GM21447 (cell line): ENCODE results near the gene EGFL8.
"Not testable (repeated sequence)": the region's sequence is repeated elsewhere in the genome, so short reads cannot be mapped to it uniquely, and the experiment has no call there.

Source experiments
- ATAC-seq: cut with Tn5 transposase; IDR thresholded peaks from one replicate; pipeline ENCODE4 v1.9.1; 2021; ENCODE audit not compliant: unreplicated experiment

The EGFL8 gene

DNA sequence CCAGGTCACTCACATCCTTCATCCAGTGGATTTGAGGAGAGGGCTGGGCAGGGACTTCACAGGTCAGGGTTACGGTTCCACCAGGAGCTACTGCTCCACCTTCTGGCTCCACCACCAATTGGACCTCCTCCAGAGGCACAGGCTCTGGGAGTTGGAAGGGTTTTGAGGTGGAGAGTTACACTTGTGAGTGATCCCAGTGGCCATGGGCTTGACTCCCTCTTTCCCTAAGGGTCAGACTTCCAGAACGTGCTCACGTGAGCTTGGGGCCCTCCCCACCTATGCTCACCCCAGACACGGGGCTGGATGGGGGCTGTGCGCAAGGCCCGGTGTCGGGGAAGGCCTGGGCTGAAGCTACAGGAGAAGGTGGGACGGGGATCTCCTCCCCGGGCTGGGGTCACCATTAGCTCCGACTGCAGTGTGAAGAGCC is 18.2 kb downstream of the EGFL8 start:
- ATAC-seq = no peak

DNA sequence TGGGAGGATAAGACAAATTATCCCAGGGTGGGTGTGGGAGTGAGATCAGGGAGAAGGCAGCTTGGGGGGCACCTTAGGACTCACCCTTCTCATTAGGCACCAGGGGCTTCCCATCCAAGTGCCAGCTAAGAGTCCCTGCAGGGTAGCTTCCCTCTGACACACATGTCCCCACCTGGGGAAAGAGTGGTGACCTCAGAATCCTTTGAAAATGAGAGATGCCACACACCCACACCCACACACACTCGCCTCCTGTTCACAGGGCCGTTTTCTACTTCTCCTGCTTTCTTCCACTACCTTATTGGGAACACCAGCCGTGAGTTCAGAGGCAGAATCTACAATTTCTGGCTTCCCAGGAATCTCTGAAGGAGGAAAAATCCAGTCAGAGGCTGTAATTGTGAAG is 18.6 kb downstream of the EGFL8 start:
- no peak for ATAC-seq

DNA sequence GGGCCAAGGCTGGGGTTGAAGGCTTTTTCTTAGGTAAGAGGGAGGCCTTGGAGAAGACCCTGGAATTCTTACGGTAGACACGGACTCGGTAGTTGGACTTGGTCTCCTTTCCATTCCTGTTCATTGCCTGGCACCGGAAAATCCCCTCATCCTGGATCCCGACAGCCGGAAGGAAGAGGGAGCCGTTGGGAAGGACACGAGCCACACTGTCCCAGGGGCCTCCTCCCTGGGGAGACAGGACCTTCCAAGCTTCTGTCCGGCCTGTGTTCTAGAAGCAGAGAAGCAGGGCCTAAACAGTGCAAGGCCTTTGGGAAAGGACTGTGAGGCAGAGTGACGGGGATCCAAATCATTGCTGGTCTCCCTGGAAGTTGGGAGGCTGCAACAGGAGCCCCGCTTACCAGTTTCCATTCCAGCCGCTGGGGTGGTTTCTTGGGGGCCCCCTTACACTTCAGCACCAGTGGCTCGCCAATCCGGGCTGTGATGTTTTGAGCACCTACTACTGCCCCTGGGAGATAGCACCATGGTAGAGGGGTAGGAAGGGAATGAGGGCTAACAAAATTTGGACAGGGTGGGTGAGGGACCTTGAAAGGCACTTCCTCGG is 19.2 kb downstream of the EGFL8 start:
- ATAC-seq = no peak

DNA sequence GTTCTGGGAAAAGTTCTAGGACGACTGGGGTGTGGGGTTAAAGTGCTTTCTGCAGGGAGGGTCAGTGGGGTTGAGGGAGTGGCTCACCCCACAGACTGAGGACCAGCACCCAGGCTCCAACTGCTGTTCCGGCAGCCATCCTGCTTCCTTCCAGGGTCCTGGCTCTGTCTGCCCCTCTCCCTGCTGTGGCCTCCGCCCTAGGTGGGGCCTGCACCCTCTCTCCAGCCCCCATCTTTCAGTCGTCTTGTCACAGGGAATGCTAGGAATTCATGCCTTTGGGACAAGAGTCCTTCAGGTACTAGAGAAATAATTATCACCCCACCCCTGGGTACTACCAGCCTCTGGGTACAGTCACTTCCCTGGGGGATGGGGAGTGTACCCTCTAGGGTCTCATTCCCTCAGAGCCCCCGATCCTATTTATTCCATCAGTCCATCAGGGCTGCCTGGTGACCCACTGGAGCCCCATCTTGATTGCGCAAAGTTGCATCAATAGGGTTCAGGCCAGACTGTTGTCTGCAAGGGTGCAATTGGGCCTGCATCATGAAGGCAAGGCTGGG is 19.8 kb downstream of the EGFL8 start, which contains the start of gene AGER:
AGER (minus strand) TSS at position 170 of the 557 bp plus-strand sequence; CDS start at position 139, 31 bp downstream.
- ATAC-seq = no peak

DNA sequence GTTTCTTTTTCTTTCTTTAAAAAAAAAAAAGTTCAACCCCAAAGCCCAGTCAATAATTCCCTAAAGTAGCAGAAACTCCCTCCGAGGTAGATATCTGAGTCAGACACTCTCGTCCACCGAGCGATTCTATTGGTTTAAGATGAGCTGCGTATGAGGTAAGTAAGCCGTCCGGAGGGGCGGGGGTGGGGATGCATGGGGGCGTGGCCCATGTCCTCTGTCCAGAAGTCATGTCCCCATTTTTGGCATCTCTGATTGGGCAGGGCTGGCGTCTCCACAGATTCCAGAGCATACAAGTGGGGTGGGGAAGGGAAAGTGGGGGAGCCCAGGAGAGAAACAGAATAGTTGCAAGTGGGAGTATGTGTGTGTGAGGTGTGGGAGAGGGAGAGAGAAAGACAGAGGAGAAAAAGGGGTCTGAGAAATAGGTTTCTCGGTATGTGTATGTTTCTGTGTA is 21.3 kb downstream of the EGFL8 start:
- ATAC-seq = not testable (repeated sequence)

DNA sequence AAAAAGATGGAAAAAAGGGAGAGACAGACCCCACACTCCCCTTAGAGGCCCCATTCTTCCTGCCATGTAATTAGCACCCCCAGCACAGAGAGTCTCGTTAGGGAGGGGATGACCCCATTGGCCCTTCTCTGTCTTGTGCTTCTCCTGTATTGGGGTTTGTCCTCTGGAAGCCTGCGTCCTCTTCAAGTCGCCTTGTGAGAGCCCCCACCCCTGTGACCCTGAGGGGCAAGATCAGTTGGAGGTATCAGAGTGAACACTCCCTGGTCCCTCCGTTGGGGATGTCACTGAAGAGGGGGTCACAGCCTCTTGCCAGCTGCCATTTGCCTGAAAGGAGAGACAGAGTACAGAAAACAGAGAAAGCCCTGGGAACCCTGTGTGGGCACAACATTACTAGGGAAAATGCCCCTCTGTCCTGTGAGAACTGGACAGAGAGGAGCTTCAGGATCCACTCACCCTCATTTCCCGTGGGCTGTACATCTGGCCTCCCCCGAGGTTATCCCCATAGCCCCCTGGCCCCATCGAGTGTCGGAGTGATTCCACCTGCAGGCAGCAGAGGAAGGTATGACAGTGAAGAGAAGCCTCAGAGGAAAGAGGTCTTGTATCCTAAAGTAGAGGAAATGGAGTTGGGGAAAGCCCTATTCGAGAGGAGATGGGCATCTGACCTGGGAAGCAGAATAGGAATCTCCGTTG is 21.9 kb downstream of the EGFL8 start:
- ATAC-seq = not testable (repeated sequence)

DNA sequence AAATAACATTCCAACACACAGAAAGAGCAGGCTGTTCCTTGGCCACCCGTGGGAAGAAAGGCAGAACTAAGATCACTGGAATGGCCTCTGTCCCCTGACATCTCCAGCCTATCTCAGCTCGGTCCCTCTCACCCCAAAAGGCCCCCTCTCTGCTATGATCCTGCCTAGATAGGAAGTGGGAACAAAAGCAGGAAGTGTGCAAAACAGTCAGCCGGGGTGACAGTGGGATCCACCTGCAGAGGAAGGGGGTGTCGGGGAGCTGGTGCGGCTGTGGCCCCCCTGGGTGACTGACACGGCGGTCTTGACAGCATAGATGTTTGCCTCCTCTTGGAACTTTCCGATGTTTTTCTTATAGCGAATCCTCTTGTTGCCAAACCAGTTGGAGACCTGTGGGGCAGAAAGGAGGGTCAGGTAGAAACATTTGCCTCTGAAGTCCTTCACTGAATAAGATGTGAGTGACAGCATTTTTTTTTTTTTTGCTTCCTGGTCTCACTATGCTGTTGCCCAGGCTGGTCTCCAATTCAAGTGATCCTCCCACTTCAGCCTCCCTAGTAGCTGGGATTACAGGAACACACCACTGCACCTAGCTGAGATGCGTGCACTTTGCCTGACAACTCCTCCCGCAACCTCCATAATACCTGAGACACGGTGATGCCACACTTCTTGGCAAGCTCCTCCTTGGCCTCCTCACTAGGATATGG is 22.8 kb downstream of the EGFL8 start:
- ATAC-seq = no peak

DNA sequence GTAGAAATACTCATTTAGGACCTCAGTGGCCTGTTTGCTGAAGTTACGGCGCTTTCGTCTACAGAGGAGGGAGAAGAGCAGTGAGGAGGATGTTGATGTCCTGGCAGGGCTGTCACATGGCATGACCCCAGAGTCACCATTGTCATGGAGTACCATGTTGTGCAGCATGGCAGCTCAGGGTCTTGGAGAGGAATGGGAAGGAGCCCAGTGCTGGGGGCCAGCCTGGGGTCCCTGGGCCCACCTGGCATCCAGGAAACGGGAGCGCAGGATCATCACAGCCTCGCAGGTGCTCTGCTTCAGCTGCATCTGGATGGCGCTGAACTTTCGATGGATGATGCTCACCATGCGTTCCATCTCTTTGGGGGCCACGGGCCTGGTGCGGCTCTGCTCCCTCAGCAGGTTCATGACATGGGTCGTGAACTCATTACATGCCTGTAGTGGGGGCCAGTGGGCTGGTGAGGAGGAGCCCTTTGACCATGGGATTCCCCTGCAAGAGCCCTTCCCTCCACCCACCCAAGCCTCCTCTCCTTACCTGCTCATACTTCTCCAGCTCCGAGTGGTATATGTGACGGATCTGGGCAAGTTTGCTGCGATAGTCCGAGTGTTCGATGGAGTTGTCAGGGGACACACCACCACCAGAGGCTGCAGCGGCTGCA is 23.5 kb downstream of the EGFL8 start:
- ATAC-seq = not testable (repeated sequence)

DNA sequence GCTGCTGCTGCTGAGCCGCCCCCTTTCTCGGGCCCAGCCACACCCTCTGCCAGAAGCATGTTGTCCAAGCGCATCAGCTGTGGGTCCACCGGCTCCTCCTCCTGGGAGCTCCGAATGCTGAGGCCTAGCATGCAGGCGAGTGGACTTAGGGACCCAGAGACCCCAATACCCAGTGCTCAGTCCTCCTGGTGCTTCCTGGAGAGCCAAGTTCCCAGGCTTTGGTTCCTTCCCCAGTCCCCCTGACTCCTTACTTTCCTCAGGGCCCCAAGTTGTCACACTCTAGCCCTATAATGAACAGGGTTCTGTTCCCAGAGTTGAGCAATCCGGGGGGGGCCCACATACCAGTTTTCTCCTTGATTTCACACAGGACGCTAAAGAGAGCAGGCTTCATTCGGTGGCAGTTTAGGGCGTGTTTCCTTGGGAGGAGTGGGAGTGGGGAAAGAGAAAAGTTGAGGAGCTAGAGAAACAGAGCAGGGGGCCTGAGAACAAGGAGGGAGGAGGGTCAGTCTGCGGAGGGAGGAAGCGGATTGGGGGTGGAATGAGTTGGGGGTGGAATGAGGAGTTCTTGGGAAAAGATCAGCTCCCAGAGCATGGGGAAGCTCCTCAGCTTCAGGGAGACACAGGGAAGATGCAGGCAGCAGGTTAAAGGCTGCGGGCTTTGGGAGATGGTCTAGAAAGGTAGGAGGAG is 24.1 kb downstream of the EGFL8 start:
- no peak for ATAC-seq

DNA sequence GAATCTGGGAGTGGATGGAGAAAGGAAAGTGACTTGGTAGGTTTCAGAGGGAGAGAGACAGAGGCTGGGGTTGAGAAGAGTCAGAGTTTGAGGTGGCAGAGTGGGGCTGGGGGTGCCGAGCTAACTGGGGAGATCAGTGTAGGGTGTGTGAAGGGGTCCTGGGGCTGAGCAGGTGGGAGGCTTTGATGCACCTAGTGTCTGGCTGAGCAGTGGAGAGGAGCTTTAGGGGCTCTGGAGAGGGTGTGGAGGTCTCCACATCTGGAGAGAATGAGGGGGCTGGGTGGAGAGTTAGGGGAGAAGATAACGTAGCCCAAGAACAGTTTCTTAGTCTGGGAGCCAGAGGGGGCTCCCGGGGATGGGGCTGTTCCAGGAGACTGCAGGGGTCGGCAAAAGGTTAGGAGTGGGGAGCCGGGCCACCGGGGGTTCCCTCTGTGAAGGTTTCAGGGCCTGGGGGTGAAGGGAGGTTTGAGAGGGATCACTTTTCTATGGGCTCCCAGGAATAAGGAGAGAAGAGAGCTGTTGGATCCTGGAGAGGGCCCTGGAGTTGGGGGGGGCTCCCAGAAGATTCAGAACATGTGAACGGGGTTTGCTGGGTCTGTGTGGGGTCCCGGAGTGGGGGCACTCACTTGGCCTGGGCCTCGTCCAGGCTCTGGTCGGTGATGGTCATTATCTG is 24.8 kb downstream of the EGFL8 start:
- no peak for ATAC-seq

DNA sequence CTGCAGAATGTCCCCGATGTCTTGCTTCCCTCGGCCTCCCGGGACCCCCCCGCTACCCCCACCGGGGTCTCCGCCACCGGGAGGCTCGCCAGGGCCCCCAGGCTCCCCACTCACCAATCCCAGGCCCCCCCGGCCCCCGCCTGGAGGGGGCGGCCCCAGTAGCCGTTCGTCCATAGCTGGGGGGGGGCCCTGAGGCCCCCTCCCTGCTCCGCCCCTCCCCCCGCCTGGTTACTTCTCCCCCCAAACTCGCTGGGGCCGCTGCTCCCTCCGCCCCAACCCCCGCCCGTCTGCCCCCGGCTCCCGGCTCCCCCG is 25.3 kb downstream of the EGFL8 start:
- ATAC-seq = no peak

DNA sequence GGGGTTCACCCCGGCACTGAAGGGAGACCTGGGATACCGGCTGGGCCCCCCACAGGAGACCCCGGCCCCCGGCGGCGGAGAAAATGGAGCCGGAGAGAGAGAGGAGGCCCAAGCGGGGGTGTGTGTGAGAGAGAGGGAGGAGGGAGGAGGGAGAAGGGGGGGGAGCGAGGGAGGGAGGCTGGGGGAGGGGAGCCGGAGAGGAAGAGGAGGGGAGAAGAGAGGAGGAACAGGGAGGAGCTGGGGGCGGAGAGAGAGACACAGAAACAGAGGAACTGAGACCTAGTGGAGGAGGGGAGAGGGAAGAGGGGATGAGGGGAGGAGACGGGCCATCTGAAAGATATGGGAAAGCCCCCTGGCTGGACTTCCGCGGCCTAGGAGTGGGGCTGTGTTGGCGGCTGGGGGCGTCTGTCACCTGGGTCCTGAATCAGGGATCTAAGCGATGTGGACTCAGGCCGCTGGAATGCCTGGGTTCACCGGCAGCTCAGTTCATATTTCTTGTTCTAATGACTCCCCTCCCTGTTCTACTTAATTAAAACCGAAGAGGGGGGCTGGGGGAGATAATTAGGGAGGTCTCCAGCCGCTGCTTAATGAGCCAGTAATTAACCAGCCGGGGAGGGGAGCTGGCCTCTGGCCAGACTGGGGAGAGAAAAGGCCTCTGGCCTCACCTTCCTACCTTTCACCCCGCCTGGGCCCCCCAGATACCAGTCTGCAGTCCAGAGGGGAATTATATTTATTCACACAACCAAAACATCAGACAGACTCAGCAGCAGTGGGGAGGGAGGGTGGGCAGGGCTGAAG is 25.9 kb downstream of the EGFL8 start, which contains the start of gene PBX2:
PBX2 (minus strand) TSS at position 149 of the 798 bp plus-strand sequence. CDS start 287 bp downstream, outside the sequence.
- ATAC-seq = peak; percentile 66

DNA sequence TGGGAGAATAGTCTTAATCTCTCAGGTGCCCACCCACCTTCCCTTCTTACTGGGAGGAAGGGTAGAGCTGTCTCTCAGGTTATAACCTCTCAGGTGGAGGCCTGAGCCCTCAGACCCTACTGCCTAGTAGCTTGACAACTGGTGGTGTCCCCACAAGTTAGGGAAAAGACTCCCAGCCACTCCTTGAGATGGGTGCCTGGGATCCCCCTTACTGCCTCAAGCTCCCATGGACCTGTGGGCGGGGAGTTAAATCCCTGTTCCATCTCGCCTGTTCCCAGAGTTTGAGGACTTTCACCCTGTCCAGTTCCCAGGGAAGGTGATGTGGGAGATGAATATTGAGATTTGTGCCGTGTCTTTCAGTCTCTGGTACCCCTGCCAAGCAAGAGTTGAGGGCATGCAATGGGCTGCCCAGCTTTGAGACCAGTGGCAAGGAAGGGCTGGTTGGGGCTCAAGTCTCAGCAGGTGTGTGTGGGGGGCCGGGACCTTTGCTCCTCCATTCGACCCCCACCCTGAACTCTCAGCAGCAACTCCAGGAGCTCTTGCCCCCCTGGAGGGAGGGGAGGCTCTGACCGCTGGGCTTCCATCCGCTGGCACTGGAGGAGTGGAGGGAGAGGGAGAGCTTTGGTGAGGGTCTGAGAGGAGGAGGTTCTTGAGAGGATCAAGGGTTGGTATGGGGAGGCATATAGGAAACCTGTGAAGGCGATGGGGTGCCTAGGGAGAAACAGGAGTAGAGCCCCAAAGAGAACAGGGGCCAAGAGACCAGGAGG is 26.7 kb downstream of the EGFL8 start:
- ATAC-seq = no peak

DNA sequence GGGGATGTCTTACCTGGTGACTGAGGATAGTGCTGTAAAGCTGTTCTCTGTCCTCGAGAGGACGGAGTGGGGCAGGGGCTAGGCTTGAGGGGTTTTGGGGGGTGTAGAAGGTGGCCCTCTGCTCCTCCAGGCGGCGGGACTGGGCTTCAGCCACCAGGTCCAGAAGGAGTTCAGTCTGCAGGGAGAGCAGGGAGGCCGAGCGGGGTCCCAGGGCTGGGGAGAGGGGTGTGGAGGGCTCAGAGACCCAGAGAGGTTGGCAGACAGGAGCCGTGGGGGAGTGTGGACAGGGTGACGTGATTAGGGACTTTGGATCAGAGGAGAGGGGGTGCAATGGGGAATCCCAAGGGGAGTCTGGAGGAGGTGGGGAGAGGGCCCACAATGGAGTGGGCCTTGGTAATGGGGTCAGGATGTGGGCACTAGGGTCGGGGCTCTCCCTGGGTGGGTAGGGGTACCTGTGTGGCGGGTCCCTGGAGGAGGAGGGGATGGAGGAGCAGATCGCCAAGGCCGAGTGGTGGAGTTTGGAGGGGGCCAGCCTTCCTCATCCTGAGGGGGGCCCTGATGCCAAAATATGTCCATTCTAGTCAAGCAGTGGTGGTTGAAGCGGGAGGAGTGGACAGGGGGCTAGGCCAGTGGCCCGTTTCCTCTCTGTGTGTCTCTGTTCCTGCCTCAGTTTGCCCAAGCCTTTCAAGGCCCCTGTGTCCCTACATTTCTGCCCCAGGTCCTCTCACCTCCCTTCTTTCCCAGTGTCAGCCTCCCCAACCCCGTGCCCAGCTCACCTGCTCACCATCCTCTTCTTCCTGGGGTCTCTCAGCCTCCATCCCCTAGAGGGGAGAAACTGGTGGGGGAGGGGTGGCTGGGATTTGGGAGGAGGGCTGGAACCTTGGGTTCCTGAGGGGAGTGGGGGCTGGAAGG is 27.6 kb downstream of the EGFL8 start:
- no peak for ATAC-seq

DNA sequence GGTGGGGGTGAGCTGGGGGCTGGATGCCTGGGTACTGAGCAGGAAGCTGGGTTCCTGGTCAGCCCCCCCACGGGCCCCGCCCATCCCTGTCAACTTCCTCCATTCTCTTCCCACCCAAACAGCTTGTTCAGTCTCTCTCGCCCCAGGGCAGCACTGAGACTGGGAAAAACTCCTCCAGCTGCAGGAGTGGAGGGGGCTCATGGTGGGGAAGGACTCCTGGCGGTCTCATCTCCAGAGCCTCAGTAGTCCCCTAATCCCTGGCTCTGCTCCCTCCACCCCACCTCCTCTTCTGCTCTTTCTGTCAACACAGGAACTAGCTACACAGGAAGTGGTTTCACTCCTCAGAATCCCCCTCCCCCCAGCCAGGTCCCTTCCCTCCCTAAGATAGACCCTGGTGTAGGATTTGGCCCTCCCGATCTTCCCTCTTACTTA is 28.2 kb downstream of the EGFL8 start, which contains the start of gene GPSM3:
GPSM3 (minus strand) TSS at position 36 of the 432 bp plus-strand sequence. CDS start 130 bp downstream, outside the sequence.
- no peak for ATAC-seq

DNA sequence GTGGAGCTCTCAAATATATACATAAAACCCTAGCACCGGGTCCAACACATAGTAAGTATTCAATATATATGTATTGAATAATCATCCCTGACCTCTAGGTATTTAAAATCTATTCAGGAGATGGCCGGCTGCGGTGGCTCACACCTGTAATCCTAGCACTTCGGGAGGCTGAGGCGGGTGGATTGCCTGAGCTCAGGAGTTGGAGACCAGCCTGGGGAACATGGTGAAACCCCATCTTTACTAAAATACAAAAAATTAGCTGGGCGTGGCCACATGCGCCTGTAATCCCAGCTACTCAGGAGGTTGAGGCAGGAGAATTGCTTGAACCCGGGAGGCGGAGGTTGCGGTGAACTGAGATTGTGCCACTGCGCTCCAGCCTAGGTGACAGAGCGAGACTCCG is 28.7 kb downstream of the EGFL8 start:
- ATAC-seq = not testable (repeated sequence)

DNA sequence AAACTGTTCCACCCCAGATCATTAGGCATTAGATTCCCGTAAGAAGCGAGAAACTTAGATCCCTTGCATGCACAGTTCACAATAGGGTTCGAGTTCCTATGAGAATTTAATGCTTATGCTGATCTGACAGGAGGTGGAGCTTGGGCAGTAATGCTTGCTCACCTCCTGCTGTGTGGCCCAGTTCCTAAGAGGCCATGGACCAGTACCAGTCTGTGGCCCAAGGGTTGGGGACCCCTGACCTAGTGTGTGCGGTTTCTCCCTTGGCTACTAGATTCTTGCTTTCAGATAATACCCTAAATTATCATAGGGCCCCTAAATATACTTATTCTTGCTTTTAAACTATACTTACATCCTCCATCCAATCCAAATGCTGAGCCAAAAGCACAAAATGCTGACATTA is 30.0 kb downstream of the EGFL8 start:
- no peak for ATAC-seq
